Measurements from ENCODE around the gene ZC3H7A. TPM values are rescaled to one million over a fixed set of nuclear protein-coding genes. Genes with fewer than 3 reads are reported as not detected.

The ZC3H7A gene
- total RNA-seq, 1 experiment from 2014 or later: 43.1 TPM

DNA sequence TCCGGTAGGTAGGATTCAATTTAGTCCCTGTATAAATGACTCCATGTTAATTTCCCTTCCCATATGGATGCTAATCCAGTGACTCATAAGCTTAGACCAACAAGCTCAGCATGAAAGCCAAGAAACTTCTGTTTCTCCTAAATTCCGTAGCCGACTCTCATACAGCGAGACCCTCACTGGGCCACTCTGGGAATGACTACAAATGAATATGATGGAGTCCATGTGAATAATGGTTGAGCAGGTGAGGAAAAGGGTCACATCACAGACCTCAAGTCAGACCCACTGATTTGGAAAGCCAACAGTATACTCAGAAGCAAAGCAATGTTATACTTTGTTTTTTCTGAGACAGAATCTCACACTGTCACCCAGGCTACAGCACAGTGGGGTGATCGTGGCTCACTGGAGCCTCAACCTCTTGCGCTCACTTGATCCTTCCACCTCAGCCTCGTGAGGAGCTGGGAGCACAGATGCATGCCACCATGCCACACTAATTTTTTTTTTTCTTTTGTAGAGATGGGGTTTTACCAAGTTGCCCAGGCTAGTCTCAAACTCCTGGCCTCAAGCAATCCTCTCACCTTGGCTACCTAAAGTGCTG is 39.7 kb upstream of the ZC3H7A start:
- H3K9me3 Mint-ChIP-seq: no peaks in the 10 kb centered on the region; a peak in 1 of 5 replicates
- Histone ChIP-seq H3K4me1 (ENCODE audit: insufficient read depth, low read length) (no peaks in the 10 kb centered on the region), H3K79me1 (ENCODE audit: insufficient read depth, low read depth, low read length, poor library complexity, severe bottlenecking) (no peaks in the 10 kb centered on the region), H2BK15ac (ENCODE audit: low read depth, low read length) (no peak overlapping the region), H3K27me3 (ENCODE audit: insufficient read depth, low read length) (no peaks in the 10 kb centered on the region), H3K14ac (ENCODE audit: insufficient read depth, low read length) (no peak overlapping the region), H3K9ac (ENCODE audit: extremely low read depth, insufficient read length, low read length) (no peak overlapping the region), H3K27ac (ENCODE audit: insufficient read length, low read depth, low read length) (peak overlapping the region; percentile 63), H2BK120ac (ENCODE audit: low read depth, low read length, poor library complexity, severe bottlenecking) (no peak overlapping the region), H3K4ac (ENCODE audit: low read depth, low read length) (no peak overlapping the region), H3K79me2 (ENCODE audit: insufficient read depth, low read length) (no peaks in the 10 kb centered on the region), H3K18ac (ENCODE audit: insufficient read length, low read depth, low read length) (no peak overlapping the region), H2AK5ac (ENCODE audit: insufficient read length, low read length) (no peak overlapping the region), H3T11ph (ENCODE audit: low read length) (no peak overlapping the region), H3K56ac (ENCODE audit: insufficient read length, low read depth, low read length) (no peak overlapping the region), H4K20me1 (ENCODE audit: control insufficient read depth, insufficient read depth, insufficient read length) (peaks cover 2% of the 10 kb centered on the region), H3K23ac (ENCODE audit: insufficient read length, low read depth, low read length) (no peak overlapping the region), H3K23me2 (ENCODE audit: insufficient read length, low read depth, low read length, poor library complexity, severe bottlenecking) (no peaks in the 10 kb centered on the region), H4K8ac (replicated peaks; ENCODE audit: insufficient read length, low read depth, low read length) (no peak overlapping the region), H2BK20ac (ENCODE audit: low read depth, low read length, poor library complexity, severe bottlenecking) (no peak overlapping the region), H4K91ac (ENCODE audit: insufficient read length, low read depth, low read length) (no peak overlapping the region), H3K9me3 (ENCODE audit: control insufficient read depth, low read depth, low read length) (no peaks in the 10 kb centered on the region), H2BK5ac (ENCODE audit: insufficient read length, low read length) (no peak overlapping the region), H2BK12ac (ENCODE audit: insufficient read length, low read depth, low read length) (no peak overlapping the region), H2AFZ (ENCODE audit: low read length) (no peak overlapping the region), H4K5ac (ENCODE audit: insufficient read length, low read depth, low read length) (no peak overlapping the region), H3K4me2 (ENCODE audit: insufficient read depth, insufficient read length, low read length) (no peak overlapping the region)
- peak overlapping the region; percentile 83 to 94 (median 84); a peak in 6 of 7 replicates for H3K27ac Mint-ChIP-seq
- peaks cover 32 to 59% (median 52%) of the 10 kb centered on the region in 3 experiments for H3K36me3 Mint-ChIP-seq (ENCODE audit: insufficient read depth in 1 of 3, low read depth in 3 of 3)
- TF ChIP-seq, protein P1, sequence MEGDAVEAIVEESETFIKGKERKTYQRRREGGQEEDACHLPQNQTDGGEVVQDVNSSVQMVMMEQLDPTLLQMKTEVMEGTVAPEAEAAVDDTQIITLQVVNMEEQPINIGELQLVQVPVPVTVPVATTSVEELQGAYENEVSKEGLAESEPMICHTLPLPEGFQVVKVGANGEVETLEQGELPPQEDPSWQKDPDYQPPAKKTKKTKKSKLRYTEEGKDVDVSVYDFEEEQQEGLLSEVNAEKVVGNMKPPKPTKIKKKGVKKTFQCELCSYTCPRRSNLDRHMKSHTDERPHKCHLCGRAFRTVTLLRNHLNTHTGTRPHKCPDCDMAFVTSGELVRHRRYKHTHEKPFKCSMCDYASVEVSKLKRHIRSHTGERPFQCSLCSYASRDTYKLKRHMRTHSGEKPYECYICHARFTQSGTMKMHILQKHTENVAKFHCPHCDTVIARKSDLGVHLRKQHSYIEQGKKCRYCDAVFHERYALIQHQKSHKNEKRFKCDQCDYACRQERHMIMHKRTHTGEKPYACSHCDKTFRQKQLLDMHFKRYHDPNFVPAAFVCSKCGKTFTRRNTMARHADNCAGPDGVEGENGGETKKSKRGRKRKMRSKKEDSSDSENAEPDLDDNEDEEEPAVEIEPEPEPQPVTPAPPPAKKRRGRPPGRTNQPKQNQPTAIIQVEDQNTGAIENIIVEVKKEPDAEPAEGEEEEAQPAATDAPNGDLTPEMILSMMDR (conservative IDR thresholded peaks at IDR 0.05): no peak
- no peak overlapping the region for H3K4me3 Mint-ChIP-seq
- no CpG with 5 or more reads among the region's 7 CpGs for WGBS (ENCODE audit: extremely low coverage, insufficient read length, low lambda C conversion rate)
- peaks cover 9 to 12% of the 10 kb centered on the region in 2 experiments for H3K4me1 Mint-ChIP-seq
- H3K27me3 Mint-ChIP-seq (ENCODE audit: low read depth): no peaks in the 10 kb centered on the region
- DNase-seq: no peak
